HepG2 (cell line): ENCODE measurements around the gene MMP24OS. TPM values are rescaled to one million over a fixed set of nuclear protein-coding genes. Genes with fewer than 3 reads are reported as not detected.

Experiments
- CREM ChIP-seq, 2 experiments: sonication (generic) in 1 of 2; formaldehyde crosslinking in 1 of 2; IDR thresholded peaks; 2 replicates each; pipeline versions ENCODE4 v1.4.0 to v1.6.1; 2016 to 2020; ENCODE audit warnings: antibody characterized with exemption in 1 of 2, mild to moderate bottlenecking in 1 of 2, missing genetic modification reagents in 1 of 2
- ESRRA ChIP-seq: sonication (generic); formaldehyde crosslinking; IDR thresholded peaks from 2 replicates; pipeline ENCODE4 v1.5.1; 2020; ENCODE audit warnings: mild to moderate bottlenecking, low read depth, missing genetic modification reagents
- HMGA1 ChIP-seq: sonication (generic); formaldehyde crosslinking; conservative IDR thresholded peaks from 2 replicates; pipeline ENCODE4 v1.4.0; 2020; ENCODE audit warnings: missing genetic modification reagents
- NCOA1 ChIP-seq: sonication (generic); formaldehyde crosslinking; IDR thresholded peaks from 2 replicates; pipeline ENCODE4 v1.9.0; 2021; ENCODE audit warnings: missing genetic modification reagents
- PLRG1 ChIP-seq: fragments of 450-650 bp; conservative IDR thresholded peaks from 2 replicates; pipeline ENCODE4 v1.6.1; 2016
- POLR2AphosphoS2 ChIP-seq: IDR thresholded peaks from 2 replicates; pipeline ENCODE4 v1.6.1; 2011; ENCODE audit warnings: low read depth, low read length, improper control_type of control experiment
- RBFOX2 ChIP-seq: fragments of 200-400 bp; formaldehyde crosslinking; IDR thresholded peaks from 2 replicates; pipeline ENCODE4 v1.6.1; 2017; ENCODE audit warnings: low read depth, mild to moderate bottlenecking, low read length
- RERE ChIP-seq: IDR thresholded peaks from 2 replicates; pipeline ENCODE4 v1.6.1; 2016; ENCODE audit warnings: low read depth, missing genetic modification reagents, missing compliant biosample characterization
- REST ChIP-seq, 2 experiments: IDR thresholded peaks; 2 replicates each; pipeline ENCODE4 v1.6.1; 2011 to 2012; ENCODE audit warnings: low read length in 2 of 2, borderline replicate concordance in 1 of 2, low read depth in 1 of 2, mild to moderate bottlenecking in 1 of 2, moderate library complexity in 1 of 2
- SMAD9 ChIP-seq: sonication (generic); formaldehyde crosslinking; IDR thresholded peaks from 2 replicates; pipeline ENCODE4 v1.5.1; 2020; ENCODE audit warnings: mild to moderate bottlenecking, missing genetic modification reagents
- SUZ12 ChIP-seq: fragments of 150-350 bp; IDR thresholded peaks from 2 replicates; pipeline ENCODE4 v1.6.1; 2014; ENCODE audit warnings: low read depth, low read length
- ZBTB10 ChIP-seq: sonication (generic); formaldehyde crosslinking; IDR thresholded peaks from 2 replicates; pipeline ENCODE4 v1.4.0; 2020; ENCODE audit warnings: missing genetic modification reagents, borderline replicate concordance
- ZSCAN20 ChIP-seq: sonication (generic); formaldehyde crosslinking; IDR thresholded peaks from 2 replicates; pipeline ENCODE4 v1.4.0; 2020; ENCODE audit warnings: missing genetic modification reagents, mild to moderate bottlenecking, borderline replicate concordance
- polyA plus RNA-seq, 8 experiments: library from polyadenylated mRNA; depleted of rRNA in 3 of 8; stranded (reverse) in 7 of 8; unstranded in 1 of 8; fragments of >200 nt; fragmentation: Illumina TruSeq in 4 of 8; extraction: Trizol in 4 of 8; gene quantifications; 2 replicates each; pipeline versions ENCODE4 v1.2.1 to v1.2.3, GENCODE V29; 2011 to 2016; ENCODE audit warnings: low read depth in 4 of 8, missing spikeins in 1 of 8, mixed read lengths in 1 of 8; ENCODE audit not compliant: insufficient read depth in 1 of 8
- total RNA-seq, 5 experiments: library from RNA; depleted of rRNA; stranded (reverse); fragments of >200 nt; fragmentation: Illumina TruSeq; extraction: Trizol; gene quantifications; 2 replicates each; pipeline ENCODE4 v1.2.3, GENCODE V29; 2016; ENCODE audit warnings: low read depth in 1 of 5

Gene MMP24OS
- total and polyA plus RNA-seq, 2 of the 13 experiments (the other 11 are each of a cell fraction or from before 2014, with no cell fraction given): 6.0 to 8.5 TPM

- TF ChIP-seq ESRRA (peak; percentile 98), SUZ12 (no peak), ZSCAN20 (no peak), RERE (CRISPR knock-in tag) (no peak), PLRG1 (no peak), NCOA1 (CRISPR knock-in tag) (no peak), HMGA1 (no peak), ZBTB10 (CRISPR knock-in tag) (no peak), REST (IDR thresholded peaks at IDR 0.05; ENCODE audit: borderline replicate concordance in 1 of 2, low read depth in 1 of 2, low read length in 2 of 2) (no peak), CREM (IDR thresholded peaks at IDR 0.05) (no peak), CREM (CRISPR knock-in tag; IDR thresholded peaks at IDR 0.05) (no peak), POLR2AphosphoS2 (no peak), RBFOX2 (no peak), SMAD9 (CRISPR knock-in tag) (no peak)
Measured at GRCh38 chr20:35293303-35294292, 15.7 kb upstream of the MMP24OS start (continued).
